Measurements from ENCODE around the gene GCNT2. TPM values are rescaled to one million over a fixed set of nuclear protein-coding genes. Genes with fewer than 3 reads are reported as not detected.
"Not testable (repeated sequence)": the region's sequence is repeated elsewhere in the genome, so short reads cannot be mapped to it uniquely, and the experiment has no call there.

The GCNT2 gene
- total RNA-seq, 1 experiment from 2014 or later = 42.8 TPM

DNA sequence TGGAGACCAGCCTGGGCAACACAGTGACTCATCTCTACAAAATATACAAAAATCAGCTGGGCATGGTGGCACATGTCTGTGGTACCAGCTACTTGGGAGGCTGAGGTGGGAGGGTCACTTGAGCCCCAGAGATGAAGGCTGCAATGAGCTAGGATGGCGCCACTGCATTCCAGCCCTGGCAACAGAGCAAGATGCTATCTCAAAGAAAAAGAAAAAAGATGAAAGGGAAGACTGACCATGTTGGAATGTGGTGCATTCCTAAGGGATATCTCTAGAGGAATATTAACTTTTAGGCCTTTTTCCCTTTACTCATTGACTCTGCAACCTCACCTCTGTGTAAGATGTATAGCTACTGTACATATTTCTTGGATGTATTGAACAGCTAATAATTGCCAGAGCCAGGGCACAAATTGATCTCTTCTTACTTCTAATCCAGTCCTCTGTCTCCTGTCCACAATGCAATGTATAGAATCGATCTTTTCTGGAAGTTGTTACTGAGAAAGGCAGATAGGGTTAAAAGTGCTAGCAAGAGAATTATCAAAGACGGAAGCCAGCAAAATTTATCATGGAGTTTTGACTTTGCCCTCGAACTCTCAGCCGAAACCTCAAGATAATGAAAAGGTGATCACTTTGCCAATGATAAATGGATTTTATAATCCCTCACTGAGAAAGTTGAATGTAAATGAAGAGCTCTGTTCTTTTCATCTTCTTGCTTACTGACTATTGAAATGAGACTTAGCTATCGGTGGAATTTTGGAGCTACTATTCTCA, 46.3 kb downstream of the GCNT2 start:
- ChIA-PET CTCF (no interaction called here), POLR2A (interaction anchor here (0.5 to 1.2 kb wide), 2 partner anchors 31 to 126 kb away, joined by 6 to 11 read pairs; no protein-coding TSS in a partner anchor)
- Histone ChIP-seq H3K36me3 (ENCODE audit: control insufficient read depth, insufficient read depth, low read length) (no peaks in the 10 kb centered on the region), H3K4me3 (ENCODE audit: low read depth in 2 of 2, low read length in 2 of 2) (no peak overlapping the region), H3K27ac (ENCODE audit: low read length) (no peak overlapping the region), H3K27me3 (ENCODE audit: control insufficient read depth, insufficient read depth, low read length) (no peaks in the 10 kb centered on the region), H3K9me3 (ENCODE audit: control insufficient read depth, insufficient read depth, low read depth, low read length) (no peaks in the 10 kb centered on the region), H3K4me1 (ENCODE audit: control insufficient read depth, insufficient read depth, low read length) (no peaks in the 10 kb centered on the region)
- DNase-seq (ENCODE audit: low read depth, low spot score) (no peak), ATAC-seq (no peak)
- in situ Hi-C loops (cut with HindIII; ENCODE audit: low pct_unique_long_range_greater_than_20kb, low sequenced_read_pairs) (no loop called here), intact Hi-C loops (cut with micrococcal nuclease; ENCODE audit: unreplicated experiment) (no loop called here)
- no peak for TF ChIP-seq REST (IDR thresholded peaks at IDR 0.05; ENCODE audit: insufficient read depth in 1 of 2, low read depth in 2 of 2, low read length in 1 of 2)
- TF ChIP-seq POLR2AphosphoS5 (IDR thresholded peaks at IDR 0.05; ENCODE audit: low read depth, low read length) = no peak
- no peak for TF ChIP-seq SIN3A (IDR thresholded peaks at IDR 0.05; ENCODE audit: borderline replicate concordance, insufficient read depth, low read depth, low read length)
- TF ChIP-seq TCF7L2 (IDR thresholded peaks at IDR 0.05; ENCODE audit: low read depth, low read length) = peak; percentile 64
- BruUV-seq (replicated peaks) = no TSS peak

GRCh38 chr6:10569392-10570127, 48.4 kb downstream of the GCNT2 start:
- TF ChIP-seq TCF7L2 (IDR thresholded peaks at IDR 0.05; ENCODE audit: low read depth, low read length) (no peak), POLR2AphosphoS5 (IDR thresholded peaks at IDR 0.05; ENCODE audit: low read depth, low read length) (no peak), REST (IDR thresholded peaks at IDR 0.05; ENCODE audit: insufficient read depth in 1 of 2, low read depth in 2 of 2, low read length in 1 of 2) (no peak), SIN3A (IDR thresholded peaks at IDR 0.05; ENCODE audit: borderline replicate concordance, insufficient read depth, low read depth, low read length) (no peak)
- TF ChIP-seq, protein P1, sequence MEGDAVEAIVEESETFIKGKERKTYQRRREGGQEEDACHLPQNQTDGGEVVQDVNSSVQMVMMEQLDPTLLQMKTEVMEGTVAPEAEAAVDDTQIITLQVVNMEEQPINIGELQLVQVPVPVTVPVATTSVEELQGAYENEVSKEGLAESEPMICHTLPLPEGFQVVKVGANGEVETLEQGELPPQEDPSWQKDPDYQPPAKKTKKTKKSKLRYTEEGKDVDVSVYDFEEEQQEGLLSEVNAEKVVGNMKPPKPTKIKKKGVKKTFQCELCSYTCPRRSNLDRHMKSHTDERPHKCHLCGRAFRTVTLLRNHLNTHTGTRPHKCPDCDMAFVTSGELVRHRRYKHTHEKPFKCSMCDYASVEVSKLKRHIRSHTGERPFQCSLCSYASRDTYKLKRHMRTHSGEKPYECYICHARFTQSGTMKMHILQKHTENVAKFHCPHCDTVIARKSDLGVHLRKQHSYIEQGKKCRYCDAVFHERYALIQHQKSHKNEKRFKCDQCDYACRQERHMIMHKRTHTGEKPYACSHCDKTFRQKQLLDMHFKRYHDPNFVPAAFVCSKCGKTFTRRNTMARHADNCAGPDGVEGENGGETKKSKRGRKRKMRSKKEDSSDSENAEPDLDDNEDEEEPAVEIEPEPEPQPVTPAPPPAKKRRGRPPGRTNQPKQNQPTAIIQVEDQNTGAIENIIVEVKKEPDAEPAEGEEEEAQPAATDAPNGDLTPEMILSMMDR (IDR thresholded peaks at IDR 0.05) = no peak
- no peaks in the 10 kb centered on the region for H3K36me3 ChIP-seq (ENCODE audit: control insufficient read depth, insufficient read depth, low read length)
- BruUV-seq (replicated peaks) = no TSS peak
- intact Hi-C loops (cut with micrococcal nuclease; ENCODE audit: unreplicated experiment) (no loop called here), in situ Hi-C loops (cut with HindIII; ENCODE audit: low pct_unique_long_range_greater_than_20kb, low sequenced_read_pairs) (no loop called here)
- no peak overlapping the region for H3K27ac ChIP-seq (ENCODE audit: low read length)
- no peak overlapping the region for H3K4me3 ChIP-seq (ENCODE audit: low read depth in 2 of 2, low read length in 2 of 2)
- no peaks in the 10 kb centered on the region for H3K9me3 ChIP-seq (ENCODE audit: control insufficient read depth, insufficient read depth, low read depth, low read length)
- no peak for ATAC-seq
- DNase-seq (ENCODE audit: low read depth, low spot score) = no peak
- POLR2A ChIA-PET = interaction anchor here (0.7 kb wide), 1 partner anchor 1335 kb away, joined by 3 read pairs; no protein-coding TSS in a partner anchor
- CTCF ChIA-PET = no interaction called here
- no peaks in the 10 kb centered on the region for H3K4me1 ChIP-seq (ENCODE audit: control insufficient read depth, insufficient read depth, low read length)
- no peaks in the 10 kb centered on the region for H3K27me3 ChIP-seq (ENCODE audit: control insufficient read depth, insufficient read depth, low read length)

DNA sequence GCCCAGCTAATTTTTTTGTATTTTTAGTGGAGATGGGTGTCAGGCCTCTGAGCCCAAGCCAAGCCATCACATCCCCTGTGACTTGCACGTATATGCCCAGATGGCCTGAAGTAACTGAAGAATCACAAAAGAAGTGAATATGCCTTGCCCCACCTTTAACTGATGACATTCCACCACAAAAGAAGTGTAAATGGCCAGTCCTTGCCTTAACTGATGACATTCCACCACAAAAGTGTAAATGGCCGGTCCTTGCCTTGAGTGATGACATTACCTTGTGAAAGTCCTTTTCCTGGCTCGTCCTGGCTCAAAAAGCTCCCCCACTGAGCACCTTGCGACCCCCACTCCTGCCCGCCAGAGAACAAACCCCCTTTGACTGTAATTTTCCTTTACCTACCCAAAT, 54.4 kb downstream of the GCNT2 start:
- H3K27ac ChIP-seq (ENCODE audit: low read length); POLR2A ChIA-PET; H3K9me3 ChIP-seq (ENCODE audit: control insufficient read depth, insufficient read depth, low read depth, low read length); CTCF ChIA-PET; BruUV-seq (replicated peaks); ATAC-seq; H3K27me3 ChIP-seq (ENCODE audit: control insufficient read depth, insufficient read depth, low read length); in situ Hi-C loops (cut with HindIII; ENCODE audit: low pct_unique_long_range_greater_than_20kb, low sequenced_read_pairs); H3K36me3 ChIP-seq (ENCODE audit: control insufficient read depth, insufficient read depth, low read length); H3K4me1 ChIP-seq (ENCODE audit: control insufficient read depth, insufficient read depth, low read length); intact Hi-C loops (cut with micrococcal nuclease; ENCODE audit: unreplicated experiment); DNase-seq (ENCODE audit: low read depth, low spot score); H3K4me3 ChIP-seq (ENCODE audit: low read depth in 2 of 2, low read length in 2 of 2): not testable (repeated sequence)

Measured in Panc1 (cell line).